ENCODE measurements around the gene AVEN.
A peak's percentile ranks its signal among the peaks of the same experiment; 100 is the strongest.

Gene AVEN, protein sequence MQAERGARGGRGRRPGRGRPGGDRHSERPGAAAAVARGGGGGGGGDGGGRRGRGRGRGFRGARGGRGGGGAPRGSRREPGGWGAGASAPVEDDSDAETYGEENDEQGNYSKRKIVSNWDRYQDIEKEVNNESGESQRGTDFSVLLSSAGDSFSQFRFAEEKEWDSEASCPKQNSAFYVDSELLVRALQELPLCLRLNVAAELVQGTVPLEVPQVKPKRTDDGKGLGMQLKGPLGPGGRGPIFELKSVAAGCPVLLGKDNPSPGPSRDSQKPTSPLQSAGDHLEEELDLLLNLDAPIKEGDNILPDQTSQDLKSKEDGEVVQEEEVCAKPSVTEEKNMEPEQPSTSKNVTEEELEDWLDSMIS

DNA sequence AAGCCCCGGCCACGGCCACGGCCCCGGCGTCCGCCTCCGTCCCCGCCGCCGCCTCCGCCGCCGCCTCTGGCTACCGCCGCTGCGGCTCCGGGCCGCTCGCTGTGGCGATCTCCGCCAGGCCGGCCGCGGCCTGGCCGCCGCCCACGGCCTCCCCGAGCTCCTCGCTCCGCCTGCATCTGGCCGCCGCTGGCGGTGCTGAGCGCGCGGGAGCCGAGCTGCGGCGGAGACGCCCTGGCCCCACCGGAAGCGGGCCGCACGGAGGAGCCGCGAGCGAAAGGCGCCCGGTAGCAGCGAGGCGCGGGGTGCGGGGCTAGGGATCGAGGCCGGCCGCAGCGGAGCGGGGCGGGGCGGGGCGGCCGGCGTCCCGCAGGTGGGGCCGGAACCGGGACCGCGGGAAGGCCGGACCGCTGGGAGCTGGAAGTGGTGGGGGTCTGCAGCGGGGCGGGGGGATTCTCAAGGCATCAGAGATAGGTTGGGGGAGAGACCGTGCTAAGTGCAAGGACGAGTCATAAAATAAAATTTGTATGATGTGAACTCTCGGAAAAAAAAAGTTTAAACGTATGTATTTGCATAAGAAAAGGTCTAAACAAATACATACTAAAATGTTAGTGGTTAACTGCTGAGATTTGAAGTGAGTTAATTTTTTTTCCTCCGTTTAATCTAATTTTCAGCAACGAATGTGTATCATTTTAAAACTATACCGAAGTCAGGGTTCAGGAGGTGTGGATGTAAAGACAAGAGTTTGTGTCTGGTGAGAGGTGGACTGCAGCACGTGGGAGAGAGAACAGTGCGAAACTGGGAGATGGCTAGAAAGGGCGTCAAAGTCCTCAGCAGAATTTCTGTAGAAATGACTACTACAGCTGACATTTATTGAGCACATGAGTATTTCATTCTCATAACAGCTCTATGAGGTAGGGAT is at the start of gene AVEN:
TSS of gene AVEN (minus strand) at position 334 of the 919 bp plus-strand sequence. CDS start at position 176, 158 bp downstream.
- Mint-ChIP-seq H3K4me3 (peak within 1 kb of the TSS; percentile 85 to 95 (median 90)), H3K27ac (peak within 1 kb of the TSS; percentile 87 to 90 (median 89)), H3K27me3 (ENCODE audit: low read depth) (no peaks in the 10 kb centered on the region), H3K9me3 (no peaks in the 10 kb centered on the region), H3K4me1 (peaks cover 31% of the 10 kb centered on the region), H3K36me3 (ENCODE audit: low read depth) (no peaks in the 10 kb centered on the region)
- TF ChIP-seq, protein P1, sequence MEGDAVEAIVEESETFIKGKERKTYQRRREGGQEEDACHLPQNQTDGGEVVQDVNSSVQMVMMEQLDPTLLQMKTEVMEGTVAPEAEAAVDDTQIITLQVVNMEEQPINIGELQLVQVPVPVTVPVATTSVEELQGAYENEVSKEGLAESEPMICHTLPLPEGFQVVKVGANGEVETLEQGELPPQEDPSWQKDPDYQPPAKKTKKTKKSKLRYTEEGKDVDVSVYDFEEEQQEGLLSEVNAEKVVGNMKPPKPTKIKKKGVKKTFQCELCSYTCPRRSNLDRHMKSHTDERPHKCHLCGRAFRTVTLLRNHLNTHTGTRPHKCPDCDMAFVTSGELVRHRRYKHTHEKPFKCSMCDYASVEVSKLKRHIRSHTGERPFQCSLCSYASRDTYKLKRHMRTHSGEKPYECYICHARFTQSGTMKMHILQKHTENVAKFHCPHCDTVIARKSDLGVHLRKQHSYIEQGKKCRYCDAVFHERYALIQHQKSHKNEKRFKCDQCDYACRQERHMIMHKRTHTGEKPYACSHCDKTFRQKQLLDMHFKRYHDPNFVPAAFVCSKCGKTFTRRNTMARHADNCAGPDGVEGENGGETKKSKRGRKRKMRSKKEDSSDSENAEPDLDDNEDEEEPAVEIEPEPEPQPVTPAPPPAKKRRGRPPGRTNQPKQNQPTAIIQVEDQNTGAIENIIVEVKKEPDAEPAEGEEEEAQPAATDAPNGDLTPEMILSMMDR (IDR thresholded peaks at IDR 0.05; ENCODE audit: unreplicated experiment in 3 of 3): no peak

DNA sequence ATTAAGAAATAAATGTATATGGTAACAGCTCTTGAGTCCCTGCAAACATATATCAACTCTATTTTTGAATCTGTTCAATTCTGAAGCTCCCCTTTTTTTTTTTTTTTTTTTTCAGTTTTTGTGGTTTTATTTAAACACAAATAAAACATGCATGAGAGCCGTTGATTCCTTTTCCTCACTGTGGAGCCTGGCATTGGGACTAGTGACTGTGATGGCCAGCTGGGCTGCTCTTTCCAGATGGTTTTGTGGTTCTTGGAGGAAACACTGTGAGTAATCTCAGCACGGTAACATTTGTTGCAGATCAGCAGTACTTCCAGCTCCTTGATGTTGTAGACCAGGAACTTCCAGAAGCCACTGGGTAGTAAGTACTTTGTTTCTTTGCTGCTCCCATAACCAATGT is 46.7 kb upstream of the AVEN start:
- Mint-ChIP-seq H3K27ac (no peak overlapping the region), H3K4me3 (no peak overlapping the region), H3K27me3 (ENCODE audit: low read depth) (no peaks in the 10 kb centered on the region), H3K9me3 (no peaks in the 10 kb centered on the region), H3K36me3 (ENCODE audit: low read depth) (peaks cover 40% of the 10 kb centered on the region), H3K4me1 (no peaks in the 10 kb centered on the region)
- TF ChIP-seq, protein P1 (IDR thresholded peaks at IDR 0.05; ENCODE audit: unreplicated experiment in 3 of 3): no peak

DNA sequence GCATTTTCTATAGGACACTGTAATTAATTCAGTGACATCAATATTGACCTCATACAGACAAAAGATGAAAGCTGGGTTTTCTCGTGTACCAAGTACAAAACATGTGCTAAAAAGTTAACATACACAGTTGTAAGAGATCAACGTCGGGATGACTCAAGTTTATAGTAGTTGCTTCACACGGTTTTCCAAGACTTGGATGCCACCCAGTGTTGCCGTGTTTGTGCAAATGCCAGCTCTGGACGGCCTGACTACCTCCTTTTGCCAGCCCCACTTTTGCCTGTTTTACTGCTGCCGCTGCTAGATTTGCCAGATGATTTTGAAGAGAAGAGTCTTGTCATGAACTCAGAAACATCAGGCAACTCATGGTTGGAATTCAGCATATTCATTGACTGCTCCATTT is 45.1 kb upstream of the AVEN start:
- Mint-ChIP-seq H3K27me3 (ENCODE audit: low read depth) (no peaks in the 10 kb centered on the region), H3K4me1 (no peaks in the 10 kb centered on the region), H3K27ac (no peak overlapping the region), H3K36me3 (ENCODE audit: low read depth) (peaks cover 30% of the 10 kb centered on the region), H3K4me3 (no peak overlapping the region), H3K9me3 (no peaks in the 10 kb centered on the region)
- TF ChIP-seq, protein P1 (IDR thresholded peaks at IDR 0.05; ENCODE audit: unreplicated experiment in 3 of 3): no peak

DNA sequence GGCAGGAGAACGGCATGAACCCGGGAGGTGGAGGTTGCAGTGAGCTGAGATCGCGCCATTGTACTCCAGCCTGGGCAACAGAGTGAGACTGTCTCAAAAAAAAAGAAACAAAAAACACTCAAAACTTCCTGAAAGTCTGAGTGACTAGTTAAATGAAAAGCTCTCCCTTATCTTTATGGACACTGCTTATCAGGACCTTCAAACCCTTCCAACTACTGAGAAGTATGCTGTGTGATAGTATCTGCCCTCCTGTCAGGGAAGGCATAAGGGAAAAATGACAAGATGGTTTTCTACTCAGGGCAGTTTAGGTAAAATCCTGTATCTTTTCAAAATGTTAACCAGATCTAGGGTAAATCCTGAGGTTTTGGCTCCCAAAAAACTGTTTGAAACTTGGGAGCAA is 40.9 kb upstream of the AVEN start:
- Mint-ChIP-seq H3K27me3 (ENCODE audit: low read depth) (no peaks in the 10 kb centered on the region), H3K27ac (no peak overlapping the region), H3K36me3 (ENCODE audit: low read depth) (peaks cover 11% of the 10 kb centered on the region), H3K4me1 (no peaks in the 10 kb centered on the region), H3K4me3 (no peak overlapping the region), H3K9me3 (no peaks in the 10 kb centered on the region)
- TF ChIP-seq, protein P1 (IDR thresholded peaks at IDR 0.05; ENCODE audit: unreplicated experiment in 3 of 3): no peak

DNA sequence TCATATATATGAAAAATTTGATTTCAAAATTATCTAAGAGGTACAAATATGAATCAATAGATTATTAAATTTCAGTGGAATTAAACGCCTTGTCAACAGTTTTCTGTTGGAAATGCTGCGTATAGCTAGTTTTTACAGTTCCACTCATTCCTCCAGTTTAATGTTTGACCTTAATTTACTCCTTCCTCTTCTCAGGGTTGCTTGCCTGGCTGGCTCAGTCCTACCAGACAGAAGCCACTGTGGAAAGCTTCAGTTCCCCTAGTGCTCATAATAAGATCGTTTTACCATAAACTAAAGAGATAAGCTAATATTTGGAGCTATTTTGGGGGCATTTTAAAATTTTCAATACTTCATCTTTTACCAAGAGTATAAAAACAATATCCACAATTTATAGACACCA is 39.9 kb upstream of the AVEN start:
- H3K4me3 Mint-ChIP-seq: no peak overlapping the region
- H3K27ac Mint-ChIP-seq: no peak overlapping the region
- no peaks in the 10 kb centered on the region for H3K9me3 Mint-ChIP-seq
- peaks cover 6% of the 10 kb centered on the region for H3K36me3 Mint-ChIP-seq (ENCODE audit: low read depth)
- no peaks in the 10 kb centered on the region for H3K4me1 Mint-ChIP-seq
- TF ChIP-seq, protein P1 (IDR thresholded peaks at IDR 0.05; ENCODE audit: unreplicated experiment in 3 of 3): no peak
- no peaks in the 10 kb centered on the region for H3K27me3 Mint-ChIP-seq (ENCODE audit: low read depth)

Data from nephron (organoid).